ENCODE results near the gene KLHL29. TPM values are rescaled to one million over a fixed set of nuclear protein-coding genes. Genes with fewer than 3 reads are reported as not detected.

KLHL29 gene
- total and polyA plus RNA-seq, 10 of the 15 experiments (the other 5 are each of a cell fraction or from before 2014, with no cell fraction given): 1.4 to 19.5 (median 6.1) TPM

DNA sequence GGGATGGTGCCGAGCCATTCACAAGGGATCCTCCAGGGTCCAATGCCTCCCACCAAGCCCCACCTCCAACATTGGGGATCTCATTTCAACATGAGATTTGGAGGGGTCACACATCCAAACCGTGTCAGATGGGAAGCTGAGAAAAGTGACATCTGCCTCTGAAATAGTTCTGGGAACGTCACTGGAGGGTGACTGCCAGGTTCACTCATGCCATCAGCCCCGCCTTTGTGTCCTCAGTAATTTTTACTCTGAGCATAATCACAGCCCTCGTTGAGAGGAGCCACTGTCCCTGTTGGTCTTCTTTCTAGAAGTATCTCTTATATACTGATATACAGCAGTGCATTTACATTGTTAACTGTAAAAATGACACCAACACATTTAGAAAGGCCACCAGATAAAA lies 67.4 kb downstream of the KLHL29 start:
- Histone ChIP-seq H3K9me3 (replicated peaks; ENCODE audit: control insufficient read depth, insufficient read depth, low read length) (no peaks in the 10 kb centered on the region), H3K4me2 (ENCODE audit: control insufficient read depth, insufficient read depth) (peak overlapping the region; percentile 71), H3K27me3 (replicated peaks in 1 of 2; ENCODE audit: control insufficient read depth in 2 of 2, insufficient read depth in 2 of 2, low read length in 1 of 2) (no peaks in the 10 kb centered on the region), H3K79me2 (ENCODE audit: control insufficient read depth, insufficient read depth, low read length) (no peaks in the 10 kb centered on the region), H2AFZ (ENCODE audit: control insufficient read depth, low read depth, low read length) (peak overlapping the region; percentile 28; the same call in 1 of the 2 replicates), H3K4me1 (ENCODE audit: control insufficient read depth, insufficient read depth, low read length) (peaks cover 42% of the 10 kb centered on the region), H3K9ac (ENCODE audit: control insufficient read depth, insufficient read depth, low read length) (no peak overlapping the region), H3K27ac (ENCODE audit: control insufficient read depth, insufficient read depth) (peak overlapping the region; percentile 67), H3K4me3 (0 out of 2 replicates have a peak overlapping the region, but pooled peaks have one; percentile 13), H4K20me1 (ENCODE audit: control insufficient read depth, insufficient read depth) (peaks cover 4% of the 10 kb centered on the region; the same call in 1 of the 2 replicates), H3K36me3 (ENCODE audit: control insufficient read depth in 2 of 2, insufficient read depth in 2 of 2, low read length in 1 of 2) (no peaks in the 10 kb centered on the region; a peak in 2 of 4 replicates)
- ChIA-PET SMC1A (ENCODE audit: uncharacterized antibody, unreplicated experiment) (interaction anchor here (0.7 to 2.6 kb wide), 3 partner anchors 8 to 52 kb away, joined by 3 to 16 read pairs (median 5); no protein-coding TSS in a partner anchor), CTCF (interaction anchor here (0.6 to 1.7 kb wide), 3 partner anchors 9 to 253 kb away, joined by 3 to 4 read pairs (median 3); no protein-coding TSS in a partner anchor), POLR2A (interaction anchor here (1.2 to 2.4 kb wide), 3 partner anchors 52 to 73 kb away, joined by 3 to 8 read pairs (median 4); no protein-coding TSS in a partner anchor), RAD21 (ENCODE audit: unreplicated experiment) (interaction anchor here (3.0 kb wide), 1 partner anchor 48 kb away, joined by 16 read pairs; no protein-coding TSS in a partner anchor)
- WGBS (ENCODE audit: insufficient coverage, insufficient replicate concordance, low lambda C conversion rate, missing lambda C conversion rate): 0% methylated on average over 5 of the region's 5 CpGs
- in situ Hi-C loops (cut with MboI): no loop called here
- BruUV-seq (replicated peaks): no TSS peak
- peak; percentile 43 for ATAC-seq
- TF ChIP-seq, protein P1, sequence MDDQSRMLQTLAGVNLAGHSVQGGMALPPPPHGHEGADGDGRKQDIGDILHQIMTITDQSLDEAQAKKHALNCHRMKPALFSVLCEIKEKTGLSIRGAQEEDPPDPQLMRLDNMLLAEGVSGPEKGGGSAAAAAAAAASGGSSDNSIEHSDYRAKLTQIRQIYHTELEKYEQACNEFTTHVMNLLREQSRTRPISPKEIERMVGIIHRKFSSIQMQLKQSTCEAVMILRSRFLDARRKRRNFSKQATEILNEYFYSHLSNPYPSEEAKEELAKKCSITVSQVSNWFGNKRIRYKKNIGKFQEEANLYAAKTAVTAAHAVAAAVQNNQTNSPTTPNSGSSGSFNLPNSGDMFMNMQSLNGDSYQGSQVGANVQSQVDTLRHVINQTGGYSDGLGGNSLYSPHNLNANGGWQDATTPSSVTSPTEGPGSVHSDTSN (IDR thresholded peaks at IDR 0.05; ENCODE audit: insufficient replicate concordance, low read depth, low read length): peak; percentile 0
- no peak for TF ChIP-seq WRNIP1 (IDR thresholded peaks at IDR 0.05; ENCODE audit: borderline replicate concordance, low read depth, low read length)
- TF ChIP-seq BACH1 (IDR thresholded peaks at IDR 0.05; ENCODE audit: borderline replicate concordance): no peak
- no peak for TF ChIP-seq RFX5 (IDR thresholded peaks at IDR 0.05; ENCODE audit: low read depth, low read length)
- no peak for TF ChIP-seq KLF5 (IDR thresholded peaks at IDR 0.05; ENCODE audit: partially characterized antibody)
- intact Hi-C loops (cut with micrococcal nuclease; ENCODE audit: unreplicated experiment): loop anchor here (5.0 kb wide), 1 partner anchor 50 kb away; no protein-coding TSS in a partner anchor
- DNase-seq (ENCODE audit: low read depth, low spot score): peak; percentile 8
- peak; percentile 38 for FAIRE-seq
